GM18861 (cell line): ENCODE results near the gene ATE1.
A peak's percentile ranks its signal among the peaks of the same experiment; 100 is the strongest.

Experiments
- ATAC-seq: cut with Tn5 transposase; IDR thresholded peaks from one replicate; pipeline ENCODE4 v1.9.1; 2021; ENCODE audit not compliant: unreplicated experiment

Gene ATE1

GRCh38 chr10:121879476-121879875 lies 48.4 kb downstream of the ATE1 start:
- ATAC-seq = no peak

GRCh38 chr10:121873236-121873635 lies 54.6 kb downstream of the ATE1 start:
- ATAC-seq = no peak

- no peak for ATAC-seq
Measured at GRCh38 chr10:121870413-121870812, 57.4 kb downstream of the ATE1 start.

- no peak for ATAC-seq
Measured at GRCh38 chr10:121865554-121865953, 62.3 kb downstream of the ATE1 start.

GRCh38 chr10:121864653-121865052 lies 63.2 kb downstream of the ATE1 start:
- ATAC-seq = no peak

GRCh38 chr10:121864168-121864567 lies 63.7 kb downstream of the ATE1 start:
- ATAC-seq = no peak

- no peak for ATAC-seq
Measured at GRCh38 chr10:121862649-121863048, 65.2 kb downstream of the ATE1 start.

- no peak for ATAC-seq
Measured at GRCh38 chr10:121862042-121862441, 65.8 kb downstream of the ATE1 start.

- ATAC-seq = no peak
Measured at GRCh38 chr10:121860810-121861209, 67.0 kb downstream of the ATE1 start.

GRCh38 chr10:121854809-121855445 lies 72.9 kb downstream of the ATE1 start:
- ATAC-seq = no peak

GRCh38 chr10:121853950-121854349 lies 73.9 kb downstream of the ATE1 start:
- ATAC-seq = no peak

- ATAC-seq = no peak
Measured at GRCh38 chr10:121851786-121852185, 76.0 kb downstream of the ATE1 start.

- ATAC-seq = no peak
Measured at GRCh38 chr10:121848082-121848481, 79.7 kb downstream of the ATE1 start.

GRCh38 chr10:121846555-121846954 lies 81.3 kb downstream of the ATE1 start:
- ATAC-seq = no peak

- peak; percentile 52 for ATAC-seq
Measured at GRCh38 chr10:121845044-121845784, 82.6 kb downstream of the ATE1 start.

GRCh38 chr10:121844537-121844936 lies 83.3 kb downstream of the ATE1 start:
- ATAC-seq = no peak

GRCh38 chr10:121843379-121843778 lies 84.5 kb downstream of the ATE1 start:
- no peak for ATAC-seq

GRCh38 chr10:121841862-121842261 lies 86.0 kb downstream of the ATE1 start:
- ATAC-seq = no peak

- no peak for ATAC-seq
Measured at GRCh38 chr10:121838931-121839330, 88.9 kb downstream of the ATE1 start.

- no peak for ATAC-seq
Measured at GRCh38 chr10:121838149-121838548, 89.7 kb downstream of the ATE1 start.

GRCh38 chr10:121836171-121836570 lies 91.7 kb downstream of the ATE1 start:
- ATAC-seq = no peak

GRCh38 chr10:121835376-121835775 lies 92.5 kb downstream of the ATE1 start:
- ATAC-seq = no peak

- ATAC-seq = no peak
Measured at GRCh38 chr10:121834757-121835156, 93.1 kb downstream of the ATE1 start.
